Measurements from ENCODE around the gene IL20RB.

IL20RB gene

GRCh38 chr3:137041686-137042085, 83.9 kb downstream of the IL20RB start:
- H3K9me3 ChIP-seq (ENCODE audit: control insufficient read depth in 1 of 2, low read length in 2 of 2): no peaks in the 10 kb centered on the region
- H3K4me1 ChIP-seq (ENCODE audit: control insufficient read depth in 1 of 2, insufficient read depth in 2 of 2, low read length in 2 of 2): no peaks in the 10 kb centered on the region
- H3K36me3 ChIP-seq (ENCODE audit: control insufficient read depth in 1 of 2, insufficient read depth in 2 of 2, low read length in 2 of 2): no peaks in the 10 kb centered on the region
- no peaks in the 10 kb centered on the region for H3K27me3 ChIP-seq (ENCODE audit: low read depth, low read length)
- no peak overlapping the region for H3K4me3 ChIP-seq (ENCODE audit: low read depth in 1 of 2, low read length in 2 of 2)
- no peak overlapping the region for H3K27ac ChIP-seq (ENCODE audit: low read length)

DNA sequence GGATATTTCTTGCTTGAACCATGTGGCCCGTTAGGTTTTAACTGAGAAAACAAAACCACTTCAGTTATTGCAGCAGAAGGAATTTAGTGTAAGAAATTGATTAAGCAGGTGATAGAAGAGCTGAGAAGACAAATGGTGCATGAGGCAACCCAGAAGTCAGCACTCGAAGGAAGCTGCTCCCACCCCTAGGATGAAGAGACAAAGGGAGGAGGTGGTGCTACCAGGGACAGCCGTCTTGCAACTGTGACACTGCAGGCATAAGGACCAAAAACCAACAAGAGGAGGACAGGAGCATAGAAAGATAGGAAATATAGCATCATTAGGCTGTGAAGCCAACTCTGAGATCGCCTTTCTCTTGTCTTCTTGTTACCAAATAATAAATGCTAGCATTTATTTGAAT, 89.0 kb downstream of the IL20RB start:
- Histone ChIP-seq H3K27ac (ENCODE audit: low read length) (no peak overlapping the region), H3K4me1 (ENCODE audit: control insufficient read depth in 1 of 2, insufficient read depth in 2 of 2, low read length in 2 of 2) (no peaks in the 10 kb centered on the region), H3K27me3 (ENCODE audit: low read depth, low read length) (no peaks in the 10 kb centered on the region), H3K4me3 (ENCODE audit: low read depth in 1 of 2, low read length in 2 of 2) (no peak overlapping the region), H3K9me3 (ENCODE audit: control insufficient read depth in 1 of 2, low read length in 2 of 2) (no peaks in the 10 kb centered on the region), H3K36me3 (ENCODE audit: control insufficient read depth in 1 of 2, insufficient read depth in 2 of 2, low read length in 2 of 2) (no peaks in the 10 kb centered on the region)

GRCh38 chr3:137047240-137047639, 89.5 kb downstream of the IL20RB start:
- no peaks in the 10 kb centered on the region for H3K27me3 ChIP-seq (ENCODE audit: low read depth, low read length)
- H3K9me3 ChIP-seq (ENCODE audit: control insufficient read depth in 1 of 2, low read length in 2 of 2): no peaks in the 10 kb centered on the region
- no peak overlapping the region for H3K27ac ChIP-seq (ENCODE audit: low read length)
- H3K4me3 ChIP-seq (ENCODE audit: low read depth in 1 of 2, low read length in 2 of 2): no peak overlapping the region
- no peaks in the 10 kb centered on the region for H3K4me1 ChIP-seq (ENCODE audit: control insufficient read depth in 1 of 2, insufficient read depth in 2 of 2, low read length in 2 of 2)
- H3K36me3 ChIP-seq (ENCODE audit: control insufficient read depth in 1 of 2, insufficient read depth in 2 of 2, low read length in 2 of 2): no peaks in the 10 kb centered on the region

DNA sequence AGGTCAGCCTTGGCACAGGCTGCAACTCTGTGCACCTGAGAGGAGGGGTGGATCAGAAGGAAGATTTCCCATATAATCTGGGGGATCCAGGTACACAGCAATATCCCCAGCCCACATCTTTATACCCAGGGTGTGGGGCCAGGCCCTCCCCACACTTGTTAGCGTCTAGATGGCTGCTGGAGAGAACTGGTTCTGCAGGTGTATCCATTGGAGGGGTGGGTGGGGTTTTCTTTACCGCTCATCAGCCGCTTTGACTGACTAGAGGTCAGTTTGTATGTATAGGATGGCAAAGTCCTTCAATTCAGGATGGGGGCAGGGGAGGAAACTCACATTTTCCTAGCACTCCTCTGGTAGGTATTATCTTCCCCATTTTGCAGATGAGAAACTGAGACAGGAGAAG, 92.5 kb downstream of the IL20RB start:
- H3K4me3 ChIP-seq (ENCODE audit: low read depth in 1 of 2, low read length in 2 of 2): no peak overlapping the region
- no peak overlapping the region for H3K27ac ChIP-seq (ENCODE audit: low read length)
- H3K27me3 ChIP-seq (ENCODE audit: low read depth, low read length): no peaks in the 10 kb centered on the region
- H3K9me3 ChIP-seq (ENCODE audit: control insufficient read depth in 1 of 2, low read length in 2 of 2): no peaks in the 10 kb centered on the region
- no peaks in the 10 kb centered on the region for H3K36me3 ChIP-seq (ENCODE audit: control insufficient read depth in 1 of 2, insufficient read depth in 2 of 2, low read length in 2 of 2)
- no peaks in the 10 kb centered on the region for H3K4me1 ChIP-seq (ENCODE audit: control insufficient read depth in 1 of 2, insufficient read depth in 2 of 2, low read length in 2 of 2)

- Histone ChIP-seq H3K36me3 (ENCODE audit: control insufficient read depth in 1 of 2, insufficient read depth in 2 of 2, low read length in 2 of 2) (no peaks in the 10 kb centered on the region), H3K4me3 (ENCODE audit: low read depth in 1 of 2, low read length in 2 of 2) (no peak overlapping the region), H3K9me3 (ENCODE audit: control insufficient read depth in 1 of 2, low read length in 2 of 2) (no peaks in the 10 kb centered on the region), H3K27me3 (ENCODE audit: low read depth, low read length) (no peaks in the 10 kb centered on the region), H3K27ac (ENCODE audit: low read length) (no peak overlapping the region), H3K4me1 (ENCODE audit: control insufficient read depth in 1 of 2, insufficient read depth in 2 of 2, low read length in 2 of 2) (no peaks in the 10 kb centered on the region)
Measured at GRCh38 chr3:137052298-137052697, 94.5 kb downstream of the IL20RB start.
